ENCODE results near the gene TDRD10.

Gene TDRD10

GRCh38 chr1:154553056-154554030, 51.3 kb downstream of the TDRD10 start:
- no peak for DNase-seq (ENCODE audit: low spot score)

GRCh38 chr1:154556422-154556821, 54.4 kb downstream of the TDRD10 start:
- no peak for DNase-seq (ENCODE audit: low spot score)

- no peak for DNase-seq (ENCODE audit: low spot score)
Measured at GRCh38 chr1:154557248-154557938, 55.4 kb downstream of the TDRD10 start.

GRCh38 chr1:154557939-154558719, 56.1 kb downstream of the TDRD10 start, which contains the start of gene UBE2Q1:
Gene UBE2Q1, minus strand, starts transcription at chr1:154558662. Its CDS starts 109 bp downstream, at chr1:154558553.
- DNase-seq (ENCODE audit: low spot score): no peak

GRCh38 chr1:154558720-154559465, 56.9 kb downstream of the TDRD10 start:
- peak; percentile 99 for DNase-seq (ENCODE audit: low spot score)

- DNase-seq (ENCODE audit: low spot score): peak; percentile 86
Measured at GRCh38 chr1:154559466-154560044, 57.5 kb downstream of the TDRD10 start.

- no peak for DNase-seq (ENCODE audit: low spot score)
Measured at GRCh38 chr1:154565876-154566275, 63.9 kb downstream of the TDRD10 start.

- DNase-seq (ENCODE audit: low spot score): peak; percentile 63
Measured at GRCh38 chr1:154567386-154568156, 65.6 kb downstream of the TDRD10 start, which contains the start of gene CHRNB2. Gene CHRNB2, plus strand, starts transcription at chr1:154567778. Its CDS starts 267 bp downstream, at chr1:154568045.

GRCh38 chr1:154568157-154568815, 66.3 kb downstream of the TDRD10 start:
- no peak for DNase-seq (ENCODE audit: low spot score)

GRCh38 chr1:154571244-154571963, 69.4 kb downstream of the TDRD10 start:
- DNase-seq (ENCODE audit: low spot score): no peak

- no peak for DNase-seq (ENCODE audit: low spot score)
Measured at GRCh38 chr1:154571964-154572288, 69.9 kb downstream of the TDRD10 start.

- DNase-seq (ENCODE audit: low spot score): no peak
Measured at GRCh38 chr1:154572468-154573167, 70.6 kb downstream of the TDRD10 start.

- DNase-seq (ENCODE audit: low spot score): no peak
Measured at GRCh38 chr1:154573168-154573510, 71.1 kb downstream of the TDRD10 start.

- no peak for DNase-seq (ENCODE audit: low spot score)
Measured at GRCh38 chr1:154574716-154575115, 72.7 kb downstream of the TDRD10 start.

GRCh38 chr1:154575147-154575927, 73.3 kb downstream of the TDRD10 start:
- no peak for DNase-seq (ENCODE audit: low spot score)

- DNase-seq (ENCODE audit: low spot score): no peak
Measured at GRCh38 chr1:154575951-154576566, 74.0 kb downstream of the TDRD10 start.

GRCh38 chr1:154577346-154578057, 75.5 kb downstream of the TDRD10 start:
- DNase-seq (ENCODE audit: low spot score): no peak

All from CD4-positive, alpha-beta T cell treated with Interleukin-15 for 4 hours (primary cell).